SK-MEL-5 (cell line): ENCODE results near the gene ZNF697. TPM values are rescaled to one million over a fixed set of nuclear protein-coding genes. Genes with fewer than 3 reads are reported as not detected.

Experiments used
- DNase-seq: peaks from one replicate; pipeline ENCODE4 v3.0.0-alpha.2; 2016; ENCODE audit warnings: low read depth, low spot score
- in situ Hi-C: cut with HindIII; loops from 2 replicates; pipeline ENCODE4 v1.10.0; 2016; ENCODE audit warnings: low sequenced_read_pairs, high pct_unique_total_duplicates, low pct_unique_long_range_greater_than_20kb
- total RNA-seq: library from RNA; depleted of rRNA; stranded (reverse); fragments of >200 nt; shearing (Covaris generic); gene quantifications from 2 replicates; pipeline ENCODE4 v1.2.3, GENCODE V29; 2014

Gene ZNF697
- total RNA-seq, 1 experiment from 2014 or later: 80.6 TPM

GRCh38 chr1:119673171-119673940, 25.3 kb upstream of the ZNF697 start:
- in situ Hi-C loops: no loop called here
- DNase-seq: peak; percentile 99

- in situ Hi-C loops: no loop called here
- no peak for DNase-seq
Observed at GRCh38 chr1:119670898-119671297, 22.8 kb upstream of the ZNF697 start.

- DNase-seq: no peak
- in situ Hi-C loops: no loop called here
Observed at GRCh38 chr1:119667173-119667572, 19.1 kb upstream of the ZNF697 start.

- in situ Hi-C loops: no loop called here
- DNase-seq: no peak
Observed at GRCh38 chr1:119664067-119664466, 16.0 kb upstream of the ZNF697 start.

- in situ Hi-C loops: no loop called here
- DNase-seq: no peak
Observed at GRCh38 chr1:119662034-119662437, 14.0 kb upstream of the ZNF697 start.

GRCh38 chr1:119660253-119661083, 12.4 kb upstream of the ZNF697 start:
- in situ Hi-C loops: no loop called here
- no peak for DNase-seq

GRCh38 chr1:119659628-119660027, 11.6 kb upstream of the ZNF697 start:
- in situ Hi-C loops: no loop called here
- DNase-seq: no peak

- no peak for DNase-seq
- in situ Hi-C loops: no loop called here
Observed at GRCh38 chr1:119656410-119656955, 8.4 kb upstream of the ZNF697 start.

- in situ Hi-C loops: no loop called here
- DNase-seq: no peak
Observed at GRCh38 chr1:119655154-119655553, 7.1 kb upstream of the ZNF697 start.

- in situ Hi-C loops: no loop called here
- no peak for DNase-seq
Observed at GRCh38 chr1:119653839-119654170, 5.7 kb upstream of the ZNF697 start.

GRCh38 chr1:119653135-119653838, 5.2 kb upstream of the ZNF697 start:
- peak; percentile 81 for DNase-seq
- in situ Hi-C loops: no loop called here

GRCh38 chr1:119652587-119652986, 4.5 kb upstream of the ZNF697 start:
- no peak for DNase-seq
- in situ Hi-C loops: no loop called here

- no peak for DNase-seq
- in situ Hi-C loops: no loop called here
Observed at GRCh38 chr1:119651641-119652040, 3.6 kb upstream of the ZNF697 start.

- in situ Hi-C loops: no loop called here
- DNase-seq: no peak
Observed at GRCh38 chr1:119651133-119651532, 3.1 kb upstream of the ZNF697 start.

GRCh38 chr1:119648620-119649004, 546 bp upstream of the ZNF697 start:
- in situ Hi-C loops: no loop called here

GRCh38 chr1:119647228-119647733, 785 bp downstream of the ZNF697 start:
- DNase-seq: peak; percentile 40
- in situ Hi-C loops: no loop called here

More at GRCh38 chr1:119648620-119649004, 546 bp upstream of the ZNF697 start:
- DNase-seq: no peak

GRCh38 chr1:119646521-119647227, 1.4 kb downstream of the ZNF697 start:
- in situ Hi-C loops: no loop called here
- DNase-seq: peak; percentile 42
